CD4-positive, alpha-beta T cell treated with Interleukin-4 for 1 hour (primary cell): Measurements from ENCODE around the gene UBXN7.
"Not testable (repeated sequence)": the region's sequence is repeated elsewhere in the genome, so short reads cannot be mapped to it uniquely, and the experiment has no call there.

ENCODE experiments used
- DNase-seq, 2 donors: peaks; one replicate each; pipeline ENCODE4 v3.0.0-alpha.2; 2020 to 2022

The UBXN7 gene

DNA sequence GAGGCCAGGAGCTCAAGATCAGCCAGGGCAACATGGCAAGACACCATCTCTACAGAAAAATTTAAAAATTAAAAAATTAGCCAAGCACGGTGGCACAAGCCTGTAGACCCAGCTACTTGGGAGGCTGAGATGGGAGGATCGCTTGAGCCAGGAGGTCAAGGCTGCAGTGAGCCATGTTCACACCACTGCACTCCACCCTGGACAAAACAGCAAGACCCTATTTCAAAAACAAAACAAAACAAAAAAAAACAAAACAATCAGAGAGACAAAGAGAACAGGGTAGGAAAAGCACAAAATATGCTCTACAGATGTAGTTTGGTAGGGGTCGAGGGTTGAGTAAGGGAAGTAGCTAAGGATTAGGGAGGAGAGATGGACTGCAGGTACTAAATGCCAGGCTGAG, 117.6 kb downstream of the UBXN7 start:
- no peak for DNase-seq

DNA sequence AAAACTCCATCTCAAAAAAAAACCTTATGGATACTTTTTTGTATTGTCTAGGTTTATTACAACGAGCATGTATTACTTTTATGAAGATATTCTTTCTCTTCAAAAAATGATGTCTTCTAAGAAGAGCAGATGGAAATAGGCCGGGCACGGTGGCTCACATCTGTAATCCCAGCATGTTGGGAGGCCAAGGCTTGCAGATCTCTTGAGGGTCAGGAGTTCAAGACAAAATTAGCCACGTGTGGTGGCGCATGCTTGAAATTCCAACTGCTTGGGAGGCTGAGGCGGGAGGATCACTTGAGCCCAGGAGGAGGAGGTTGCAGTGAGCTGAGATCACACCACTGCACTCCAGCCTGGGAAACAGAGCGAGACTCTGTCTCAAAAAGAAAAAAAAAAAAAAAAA, 118.1 kb downstream of the UBXN7 start:
- DNase-seq: not testable (repeated sequence)

DNA sequence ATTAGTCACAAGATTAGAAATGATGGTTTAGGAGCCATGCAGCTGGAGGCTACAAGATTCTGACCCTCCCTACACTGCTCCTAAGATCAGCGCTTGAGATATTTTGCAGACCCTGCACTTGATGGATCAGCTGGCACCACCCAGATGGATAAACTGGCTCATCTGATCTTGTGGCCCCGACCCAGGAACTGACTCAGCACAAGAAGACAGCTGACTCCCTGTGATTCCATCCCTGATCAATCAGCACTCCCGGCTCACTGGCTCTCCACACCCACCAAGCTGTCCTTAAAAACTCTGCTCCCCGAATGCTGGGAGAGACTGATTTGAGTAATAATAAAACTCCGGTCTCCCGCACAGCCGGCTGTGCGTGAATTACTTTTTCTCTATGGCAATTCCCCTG, 129.3 kb downstream of the UBXN7 start:
- DNase-seq: not testable (repeated sequence)

DNA sequence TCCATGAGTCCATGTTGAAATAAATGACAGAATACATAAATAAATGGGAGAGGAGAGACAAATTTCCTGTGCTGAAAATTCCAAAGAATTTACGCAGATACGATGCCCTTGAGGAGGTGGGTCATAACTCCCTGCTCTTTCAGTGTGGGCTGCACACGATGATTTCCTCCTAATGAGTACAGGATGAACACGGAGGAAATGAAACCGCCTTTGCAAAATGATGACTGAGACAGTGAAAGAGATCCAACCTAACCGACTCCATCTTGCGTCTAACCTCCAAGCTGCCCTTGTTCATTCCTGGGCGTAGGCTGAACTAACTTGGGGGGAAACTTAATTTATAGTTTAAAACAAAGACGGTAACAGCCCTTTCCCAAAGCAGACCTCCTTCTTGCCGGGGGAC, 129.7 kb downstream of the UBXN7 start:
- DNase-seq: not testable (repeated sequence)

DNA sequence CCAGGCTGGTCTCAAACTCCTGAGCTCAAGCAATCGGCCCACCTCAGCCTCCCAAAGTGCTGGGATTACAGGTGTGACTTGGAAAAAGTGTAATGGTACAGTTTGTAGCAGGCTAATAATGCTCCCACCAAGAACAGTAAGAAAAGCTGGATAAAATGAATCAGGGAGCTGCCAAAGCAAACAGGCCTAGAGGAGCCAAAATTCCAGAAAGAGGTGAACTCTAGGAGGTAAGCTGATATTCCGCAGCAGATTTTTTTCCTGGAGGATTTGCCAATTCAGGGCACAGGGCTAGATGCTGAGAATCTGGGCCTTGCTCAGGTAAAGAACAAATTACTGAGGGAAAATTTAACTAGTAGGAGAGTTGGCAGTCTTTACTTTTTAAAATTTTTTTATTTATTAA, 133.7 kb downstream of the UBXN7 start:
- DNase-seq: no peak
